HEK293T (cell line): ENCODE measurements around the gene MICALL2.

Source experiments
- CTCF ChIA-PET: fragments of 350-600 bp; formaldehyde crosslinking; extraction: SDS; loops from one replicate; lab custom pipeline; 2021; ENCODE audit warnings: antibody characterized with exemption, inconsistent platforms; lab: Yijun Ruan, JAX
- POLR2A ChIA-PET: fragments of 350-600 bp; formaldehyde crosslinking; extraction: SDS; loops from one replicate; lab custom pipeline; 2020; ENCODE audit warnings: antibody characterized with exemption, inconsistent platforms; lab: Yijun Ruan, JAX
- DNase-seq: peaks from one replicate; pipeline ENCODE4 v3.0.0; 2012; ENCODE audit warnings: mixed read lengths; ENCODE audit errors: extremely low spot score
- ARNT ChIP-seq: fragments of 450-650 bp; IDR thresholded peaks from 2 replicates; pipeline ENCODE4 v1.6.1; 2017; ENCODE audit warnings: mild to moderate bottlenecking
- BHLHE40 ChIP-seq: fragments of 450-650 bp; IDR thresholded peaks from 2 replicates; pipeline ENCODE4 v1.6.1; 2016; ENCODE audit warnings: mild to moderate bottlenecking, moderate library complexity, borderline replicate concordance
- CTBP1 ChIP-seq: fragments of 450-650 bp; IDR thresholded peaks from 2 replicates; pipeline ENCODE4 v1.6.1; 2016; ENCODE audit warnings: borderline replicate concordance
- ELF4 ChIP-seq: fragments of 450-650 bp; IDR thresholded peaks from 2 replicates; pipeline ENCODE4 v1.6.1; 2017; ENCODE audit warnings: antibody characterized with exemption
- FOXA1 ChIP-seq: fragments of 450-650 bp; IDR thresholded peaks from 2 replicates; pipeline ENCODE4 v1.6.1; 2016; ENCODE audit warnings: mild to moderate bottlenecking
- FOXK2 ChIP-seq: fragments of 450-650 bp; IDR thresholded peaks from 2 replicates; pipeline ENCODE4 v1.6.1; 2016; ENCODE audit warnings: mild to moderate bottlenecking
- FOXM1 ChIP-seq: fragments of 450-650 bp; IDR thresholded peaks from 2 replicates; pipeline ENCODE4 v1.6.1; 2017; ENCODE audit warnings: mild to moderate bottlenecking, borderline replicate concordance
- HDGF ChIP-seq: fragments of 450-650 bp; IDR thresholded peaks from 2 replicates; pipeline ENCODE4 v1.6.1; 2017; ENCODE audit warnings: antibody characterized with exemption, borderline replicate concordance
- L3MBTL2 ChIP-seq: fragments of 450-650 bp; conservative IDR thresholded peaks from 2 replicates; pipeline ENCODE4 v1.6.1; 2016; ENCODE audit warnings: mild to moderate bottlenecking
- LEF1 ChIP-seq: fragments of 450-650 bp; IDR thresholded peaks from 2 replicates; pipeline ENCODE4 v1.6.1; 2017; ENCODE audit warnings: mild to moderate bottlenecking, borderline replicate concordance
- NFRKB ChIP-seq: fragments of 450-650 bp; IDR thresholded peaks from 2 replicates; pipeline ENCODE4 v1.6.1; 2016; ENCODE audit warnings: mild to moderate bottlenecking, moderate library complexity
- SP1 ChIP-seq: fragments of 450-650 bp; IDR thresholded peaks from 2 replicates; pipeline ENCODE4 v1.6.1; 2017
- SUZ12 ChIP-seq: fragments of 450-650 bp; IDR thresholded peaks from 2 replicates; pipeline ENCODE4 v1.6.1; 2016; ENCODE audit warnings: mild to moderate bottlenecking
- TARDBP ChIP-seq: fragments of 450-650 bp; IDR thresholded peaks from 2 replicates; pipeline ENCODE4 v1.6.1; 2016
- ZNF384 ChIP-seq: fragments of 450-650 bp; IDR thresholded peaks from 2 replicates; pipeline ENCODE4 v1.6.1; 2016
- TF ChIP-seq, protein P1 (sequence below): fragments of 450-650 bp; IDR thresholded peaks from 2 replicates; pipeline ENCODE4 v1.6.1; 2016

MICALL2 gene

DNA sequence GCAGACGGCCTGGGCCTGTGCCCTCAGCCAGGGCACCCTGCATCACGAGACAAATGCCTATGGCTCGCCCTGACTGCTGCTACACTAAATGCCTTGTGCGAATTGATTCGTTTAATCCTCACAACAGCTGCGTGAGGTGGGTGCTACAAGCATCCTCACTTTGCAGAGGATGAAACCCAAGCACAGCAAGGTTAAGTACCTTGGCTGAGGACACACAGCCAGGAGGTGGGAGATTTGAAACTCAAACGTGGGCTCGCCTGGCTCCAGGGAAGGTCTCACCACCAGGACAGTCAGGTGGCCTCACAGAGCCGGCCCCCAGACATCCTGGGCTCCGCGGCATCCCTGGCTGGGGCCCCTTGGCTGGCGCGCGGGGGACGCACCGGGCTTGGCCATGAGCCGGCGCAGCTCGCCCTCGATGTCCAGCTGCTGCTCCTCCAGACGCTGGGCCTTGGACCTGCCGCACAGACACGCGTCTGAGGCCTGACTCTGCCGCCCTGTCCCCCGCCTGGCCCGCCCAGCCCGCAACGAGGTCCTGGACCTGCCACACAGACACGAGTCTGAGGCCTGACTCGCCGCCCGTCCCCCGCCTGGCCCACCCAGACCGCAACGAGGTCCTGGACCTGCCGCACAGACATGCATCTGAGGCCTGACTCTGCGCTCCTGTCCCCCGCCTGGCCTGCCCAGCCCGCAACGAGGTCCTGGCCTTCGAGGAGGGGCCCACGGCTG, 22.0 kb downstream of the MICALL2 start:
- CTCF ChIA-PET, result no interaction called here

DNA sequence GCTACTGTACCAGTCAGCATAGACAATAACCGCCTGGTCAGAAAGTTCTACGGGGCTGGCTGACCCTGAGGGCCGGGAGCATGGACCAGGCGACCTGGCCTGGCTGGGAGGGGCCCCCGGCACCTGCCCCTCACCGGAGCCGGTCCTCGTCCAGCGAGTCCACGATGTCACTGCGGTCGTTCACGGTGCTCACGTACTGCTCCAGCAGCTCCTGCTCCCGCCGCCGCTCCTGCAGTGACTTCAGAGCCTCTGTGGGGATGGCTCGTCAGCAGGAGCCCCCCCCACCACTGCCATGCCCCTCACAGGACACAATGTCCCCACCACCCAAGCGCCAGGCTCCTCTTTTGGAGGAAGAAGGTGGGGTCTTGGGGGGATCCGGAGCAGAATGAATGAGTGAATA, 22.7 kb downstream of the MICALL2 start:
- CTCF ChIA-PET, result no interaction called here
- POLR2A ChIA-PET, result no interaction called here
- TF ChIP-seq SUZ12 (no peak), ARNT (no peak), HDGF (no peak), ZNF384 (no peak)
- no peak for DNase-seq

More for the DNA sequence above, 22.0 kb downstream of the MICALL2 start:
- no peak for DNase-seq
- POLR2A ChIA-PET, result no interaction called here
- TF ChIP-seq ELF4 (no peak), ZNF384 (no peak), L3MBTL2 (no peak), FOXK2 (no peak), LEF1 (no peak), HDGF (no peak), BHLHE40 (no peak), CTBP1 (no peak), SP1 (no peak)
- TF ChIP-seq, protein P1, sequence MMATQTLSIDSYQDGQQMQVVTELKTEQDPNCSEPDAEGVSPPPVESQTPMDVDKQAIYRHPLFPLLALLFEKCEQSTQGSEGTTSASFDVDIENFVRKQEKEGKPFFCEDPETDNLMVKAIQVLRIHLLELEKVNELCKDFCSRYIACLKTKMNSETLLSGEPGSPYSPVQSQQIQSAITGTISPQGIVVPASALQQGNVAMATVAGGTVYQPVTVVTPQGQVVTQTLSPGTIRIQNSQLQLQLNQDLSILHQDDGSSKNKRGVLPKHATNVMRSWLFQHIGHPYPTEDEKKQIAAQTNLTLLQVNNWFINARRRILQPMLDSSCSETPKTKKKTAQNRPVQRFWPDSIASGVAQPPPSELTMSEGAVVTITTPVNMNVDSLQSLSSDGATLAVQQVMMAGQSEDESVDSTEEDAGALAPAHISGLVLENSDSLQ, result no peak

GRCh38 chr7:1434891-1435670, 24.2 kb downstream of the MICALL2 start:
- TF ChIP-seq CTBP1, result no peak
- CTCF ChIA-PET, result no interaction called here
- POLR2A ChIA-PET, result no interaction called here
- DNase-seq, result no peak

GRCh38 chr7:1434165-1434718, 25.0 kb downstream of the MICALL2 start:
- ChIA-PET POLR2A (no interaction called here), CTCF (interaction anchor here (1.2 kb wide), 1 partner anchor 251 kb away, joined by 4 read pairs; no protein-coding TSS in a partner anchor)
- no peak for DNase-seq
- no peak for TF ChIP-seq ELF4
- no peak for TF ChIP-seq CTBP1
- no peak for TF ChIP-seq SUZ12
- TF ChIP-seq NFRKB, result no peak
- no peak for TF ChIP-seq LEF1
- TF ChIP-seq FOXK2, result no peak
- no peak for TF ChIP-seq ZNF384
- no peak for TF ChIP-seq FOXM1
- TF ChIP-seq BHLHE40, result no peak
- no peak for TF ChIP-seq L3MBTL2
- TF ChIP-seq TARDBP, result no peak

DNA sequence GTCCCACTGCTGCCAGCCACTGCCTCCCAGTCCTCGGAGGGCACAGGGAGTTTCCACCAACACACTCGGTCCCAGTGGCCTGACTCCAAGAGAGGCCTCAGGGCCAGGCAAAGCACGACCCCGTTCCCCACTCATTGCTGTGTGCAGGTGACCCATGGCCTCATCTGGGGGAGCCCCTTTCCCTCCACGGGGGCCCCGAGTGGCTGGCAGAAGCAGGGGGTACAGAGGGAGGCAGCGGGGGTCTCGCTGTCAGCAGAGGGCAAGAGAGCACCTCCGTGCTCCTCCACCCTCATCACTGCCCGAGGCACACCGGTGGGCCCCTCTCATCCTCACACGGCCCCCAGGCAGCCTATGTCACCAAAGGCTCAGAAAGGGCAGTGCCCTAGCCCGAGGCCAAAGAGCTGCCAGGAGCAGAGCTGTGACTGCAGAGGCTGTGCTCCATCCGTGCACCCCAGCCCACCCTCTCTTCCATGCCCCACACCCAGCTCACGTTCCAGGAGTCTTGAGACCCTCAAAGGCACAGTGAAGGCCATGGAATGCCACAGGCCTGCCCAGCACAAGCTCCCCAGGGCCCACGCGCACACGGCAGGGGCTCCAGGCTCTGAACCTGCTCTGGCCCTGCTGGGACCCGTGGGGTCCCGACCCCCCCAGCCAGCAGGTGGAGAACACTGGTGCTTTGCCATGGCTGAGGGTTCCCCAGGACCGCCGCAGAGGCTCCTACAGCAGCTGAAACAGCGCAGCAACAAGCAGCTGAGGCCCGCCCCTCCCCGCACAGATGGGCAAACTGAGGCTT, 25.9 kb downstream of the MICALL2 start:
- no peak for DNase-seq
- TF ChIP-seq NFRKB (no peak), FOXK2 (no peak), LEF1 (no peak), SP1 (no peak), ARNT (no peak), L3MBTL2 (no peak)
- CTCF ChIA-PET, result interaction anchor here (1.1 to 1.2 kb wide), 3 partner anchors 10 to 250 kb away, joined by 3 to 7 read pairs (median 4); no protein-coding TSS in a partner anchor
- POLR2A ChIA-PET, result no interaction called here

- no peak for TF ChIP-seq BHLHE40
- TF ChIP-seq NFRKB, result no peak
- TF ChIP-seq SP1, result no peak
- TF ChIP-seq TARDBP, result no peak
- TF ChIP-seq CTBP1, result no peak
- TF ChIP-seq LEF1, result no peak
- no peak for TF ChIP-seq FOXA1
- TF ChIP-seq, protein P1, result no peak
- TF ChIP-seq ZNF384, result no peak
- TF ChIP-seq L3MBTL2, result no peak
- TF ChIP-seq HDGF, result no peak
- TF ChIP-seq FOXM1, result no peak
- TF ChIP-seq ARNT, result no peak
- CTCF ChIA-PET, result interaction anchor here (0.6 to 1.2 kb wide), 4 partner anchors 9 to 204 kb away, joined by 3 to 7 read pairs (median 4); no protein-coding TSS in a partner anchor
- POLR2A ChIA-PET, result interaction anchor here (1.0 kb wide), 1 partner anchor 47 kb away, joined by 3 read pairs; no protein-coding TSS in a partner anchor
- peak; percentile 77 for DNase-seq
Observed at GRCh38 chr7:1432411-1433082, 26.7 kb downstream of the MICALL2 start.
